Fibroblast of lung (primary cell): ENCODE data around the gene NCAN. TPM values are rescaled to one million over a fixed set of nuclear protein-coding genes. Genes with fewer than 3 reads are reported as not detected.

Source experiments
- DNase-seq, 2 donors: peaks; one replicate each; pipeline versions ENCODE4 v3.0.0 to v3.0.0-alpha.2; 2010; ENCODE audit warnings: low read depth in 2 of 2
- H2AFZ ChIP-seq: 2 replicates; pipeline ENCODE4 v1.5.1; 2012; ENCODE audit warnings: low read length, control low read depth, inconsistent platforms
- H3K27ac ChIP-seq: 2 replicates; pipeline ENCODE4 v1.5.1; 2011; ENCODE audit warnings: low read length, control low read depth; ENCODE audit not compliant: insufficient read depth
- H3K27me3 ChIP-seq: 2 replicates; pipeline ENCODE4 v1.5.1; 2011; ENCODE audit warnings: mild to moderate bottlenecking, low read length; ENCODE audit not compliant: control insufficient read depth, insufficient read depth
- H3K36me3 ChIP-seq: 2 replicates; pipeline ENCODE4 v1.5.1; 2011; ENCODE audit warnings: low read length; ENCODE audit not compliant: control insufficient read depth, insufficient read depth
- H3K4me1 ChIP-seq: 2 replicates; pipeline ENCODE4 v1.5.1; 2011; ENCODE audit warnings: low read length; ENCODE audit not compliant: control insufficient read depth, insufficient read depth; ENCODE audit errors: extremely low read depth
- H3K4me2 ChIP-seq: 2 replicates; pipeline ENCODE4 v1.5.1; 2011; ENCODE audit warnings: low read length, control low read depth; ENCODE audit not compliant: insufficient read depth; ENCODE audit errors: extremely low read depth
- H3K4me3 ChIP-seq, 4 experiments: fragments of 200-600 bp in 1 of 4; sonication (generic) in 1 of 4; replicated peaks in 1 of 4; 2 replicates each; pipeline ENCODE4 v1.5.1; 2011 to 2016; ENCODE audit warnings: low read length in 4 of 4, low read depth in 3 of 4, mild to moderate bottlenecking in 3 of 4, control low read depth in 2 of 4, inconsistent platforms in 1 of 4, mixed read lengths in 1 of 4; ENCODE audit not compliant: insufficient read depth in 1 of 4; ENCODE audit errors: control extremely low read depth in 1 of 4
- H3K79me2 ChIP-seq: 2 replicates; pipeline ENCODE4 v1.5.1; 2012; ENCODE audit warnings: mild to moderate bottlenecking, low read length, inconsistent platforms; ENCODE audit not compliant: control insufficient read depth, insufficient read depth
- H3K9ac ChIP-seq: 2 replicates; pipeline ENCODE4 v1.5.1; 2011; ENCODE audit warnings: mild to moderate bottlenecking, low read length, control low read depth; ENCODE audit not compliant: insufficient read depth
- H3K9me3 ChIP-seq: 2 replicates; pipeline ENCODE4 v1.5.1; 2012; ENCODE audit warnings: low read depth, low read length; ENCODE audit not compliant: control insufficient read depth, insufficient read depth
- H4K20me1 ChIP-seq: 2 replicates; pipeline ENCODE4 v1.5.1; 2011; ENCODE audit warnings: low read length; ENCODE audit not compliant: control insufficient read depth, insufficient read depth; ENCODE audit errors: extremely low read depth
- CTCF ChIP-seq, 2 donors: IDR thresholded peaks in 1 of 2; conservative IDR thresholded peaks in 1 of 2; 1 replicate in 1 of 2; 2 replicates in 1 of 2; pipeline ENCODE4 v1.5.1; 2011 to 2012; ENCODE audit warnings: low read length in 2 of 2, control low read depth in 1 of 2, inconsistent platforms in 1 of 2, low read depth in 1 of 2, mild to moderate bottlenecking in 1 of 2
- EZH2 ChIP-seq: IDR thresholded peaks from 2 replicates; pipeline ENCODE4 v1.5.1; 2012; ENCODE audit warnings: low read length, control low read depth, mild to moderate bottlenecking; ENCODE audit errors: missing control alignments
- polyA plus RNA-seq, 2 donors: library from polyadenylated mRNA; depleted of rRNA in 1 of 2; stranded (reverse) in 1 of 2; unstranded in 1 of 2; fragments of >200 nt; gene quantifications; 2 replicates each; pipeline ENCODE4 v1.2.1, GENCODE V29; 2011 to 2012; ENCODE audit warnings: missing spikeins in 1 of 2
- total RNA-seq: library from RNA; depleted of rRNA; stranded (reverse); fragments of >200 nt; gene quantifications from 2 replicates; pipeline ENCODE4 v1.2.1, GENCODE V29; 2014

The NCAN gene
- total and polyA plus RNA-seq, 2 donors (not counting 1 experiment from before 2014, with no cell fraction given), result under 0.01 TPM; not detected in 1

GRCh38 chr19:19213426-19214158 lies 1.8 kb downstream of the NCAN start:
- Histone ChIP-seq H3K9me3 (no peaks in the 10 kb centered on the region), H3K27me3 (peaks cover 18% of the 10 kb centered on the region), H3K4me1 (no peaks in the 10 kb centered on the region), H3K4me3 (no peak overlapping the region), H3K36me3 (no peaks in the 10 kb centered on the region), H3K79me2 (no peaks in the 10 kb centered on the region), H2AFZ (no peak overlapping the region), H3K9ac (no peak overlapping the region), H3K27ac (no peak overlapping the region), H3K4me2 (no peak overlapping the region), H4K20me1 (no peaks in the 10 kb centered on the region)
- no peak for TF ChIP-seq CTCF (conservative IDR thresholded peaks at IDR 0.05 in 1 of 2, IDR thresholded peaks at IDR 0.05 in 1 of 2; ENCODE audit: low read depth in 1 of 2, low read length in 2 of 2)
- no peak for TF ChIP-seq EZH2
- no peak for DNase-seq

- TF ChIP-seq EZH2 (no peak), CTCF (conservative IDR thresholded peaks at IDR 0.05 in 1 of 2, IDR thresholded peaks at IDR 0.05 in 1 of 2; ENCODE audit: low read depth in 1 of 2, low read length in 2 of 2) (no peak)
- Histone ChIP-seq H3K9me3 (no peaks in the 10 kb centered on the region), H4K20me1 (no peaks in the 10 kb centered on the region), H3K9ac (no peak overlapping the region), H3K27me3 (peaks cover 18% of the 10 kb centered on the region), H2AFZ (no peak overlapping the region), H3K36me3 (no peaks in the 10 kb centered on the region), H3K4me2 (no peak overlapping the region), H3K4me1 (no peaks in the 10 kb centered on the region), H3K27ac (no peak overlapping the region), H3K4me3 (no peak overlapping the region), H3K79me2 (no peaks in the 10 kb centered on the region)
- DNase-seq, result no peak
These were observed 2.4 kb downstream of the NCAN start for GRCh38 chr19:19214159-19214490.

- Histone ChIP-seq H3K27ac (no peak overlapping the region), H3K9ac (no peak overlapping the region), H3K9me3 (no peaks in the 10 kb centered on the region), H3K4me3 (no peak overlapping the region), H2AFZ (no peak overlapping the region), H3K4me2 (no peak overlapping the region), H3K79me2 (no peaks in the 10 kb centered on the region), H3K4me1 (no peaks in the 10 kb centered on the region), H4K20me1 (no peaks in the 10 kb centered on the region), H3K27me3 (peaks cover 18% of the 10 kb centered on the region), H3K36me3 (no peaks in the 10 kb centered on the region)
- peak; percentile 23 to 42 for DNase-seq
- TF ChIP-seq CTCF (conservative IDR thresholded peaks at IDR 0.05 in 1 of 2, IDR thresholded peaks at IDR 0.05 in 1 of 2; ENCODE audit: low read depth in 1 of 2, low read length in 2 of 2) (no peak), EZH2 (no peak)
These were observed 3.1 kb downstream of the NCAN start for GRCh38 chr19:19214892-19215291.
